ENCODE measurements around the gene STMP1. TPM values are rescaled to one million over a fixed set of nuclear protein-coding genes. Genes with fewer than 3 reads are reported as not detected.
A peak's percentile ranks its signal among the peaks of the same experiment; 100 is the strongest.

STMP1 gene
- total and polyA plus RNA-seq, 2 experiments from 2014 or later, result 23.0 to 78.4 TPM

DNA sequence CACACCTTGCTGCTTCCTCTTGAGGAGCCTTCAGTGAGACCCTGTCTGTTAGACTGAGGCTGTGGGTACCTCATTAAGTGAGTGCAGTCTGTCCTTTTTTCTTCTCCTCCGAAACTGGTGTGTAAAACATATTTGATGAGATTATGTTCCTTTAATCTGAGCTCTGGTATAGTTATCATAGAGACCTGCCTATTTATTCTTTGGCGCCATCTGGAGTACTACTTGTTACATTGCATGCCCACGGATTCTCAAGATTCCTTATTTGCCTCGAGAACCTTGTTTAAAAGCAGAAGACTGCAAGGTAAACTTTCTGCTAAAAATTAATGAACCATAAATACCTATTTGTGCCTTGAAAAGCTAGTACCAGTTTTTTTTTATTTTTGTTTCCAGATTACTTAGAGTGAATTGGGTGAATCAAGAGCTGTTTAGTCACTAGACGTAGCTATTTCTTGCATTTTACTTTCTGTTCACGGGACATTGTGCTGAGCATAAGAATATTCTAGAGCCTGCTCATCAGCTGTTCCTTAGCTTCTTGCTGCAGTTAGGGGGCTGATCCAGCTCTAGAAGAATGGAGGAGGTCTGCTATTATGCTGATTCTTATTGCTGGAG is 16.9 kb upstream of the STMP1 start:
- DNase-seq (ENCODE audit: low spot score), result peak; percentile 81
- Mint-ChIP-seq H3K36me3 (ENCODE audit: low read depth) (peaks cover 92% of the 10 kb centered on the region), H3K9me3 (no peaks in the 10 kb centered on the region; the same call in 2 of the 3 replicates), H3K4me3 (no peak overlapping the region), H3K27ac (no peak overlapping the region), H3K4me1 (no peaks in the 10 kb centered on the region; the same call in 2 of the 3 replicates), H3K27me3 (ENCODE audit: insufficient read depth, low read depth, poor library complexity) (no peaks in the 10 kb centered on the region)
- Histone ChIP-seq H3F3A (replicated peaks; ENCODE audit: low read depth) (peaks cover 5% of the 10 kb centered on the region; the same call in 1 of the 2 replicates), H3K36me3 (ENCODE audit: insufficient read depth) (peaks cover 50% of the 10 kb centered on the region), H2AFZ (no peak overlapping the region), H3K27me3 (ENCODE audit: insufficient read depth) (no peaks in the 10 kb centered on the region), H3K27ac (ENCODE audit: low read depth) (no peak overlapping the region; the same call in 1 of the 2 replicates), H4K20me1 (replicated peaks; ENCODE audit: insufficient read depth) (peaks cover 7% of the 10 kb centered on the region), H3K4me3 (no peak overlapping the region), H3K4me2 (no peak overlapping the region), H3K9me2 (ENCODE audit: insufficient read depth) (no peaks in the 10 kb centered on the region), H3K4me1 (ENCODE audit: insufficient read depth) (no peaks in the 10 kb centered on the region), H3K79me2 (replicated peaks; ENCODE audit: insufficient read depth) (no peaks in the 10 kb centered on the region)
- TF ChIP-seq EZH2 (IDR thresholded peaks at IDR 0.05; ENCODE audit: low read depth, unreplicated experiment) (no peak), NANOG (IDR thresholded peaks at IDR 0.05; ENCODE audit: borderline replicate concordance) (no peak), POLR2AphosphoS5 (IDR thresholded peaks at IDR 0.05; ENCODE audit: low read depth) (no peak), EZH2phosphoT487 (IDR thresholded peaks at IDR 0.05; ENCODE audit: unreplicated experiment) (peak; percentile 62), CREB1 (CRISPR knock-in tag; IDR thresholded peaks at IDR 0.05; ENCODE audit: low read depth) (no peak), ZNF331 (CRISPR knock-in tag; IDR thresholded peaks at IDR 0.05; ENCODE audit: low read depth) (no peak), JUNB (IDR thresholded peaks at IDR 0.05; ENCODE audit: unreplicated experiment) (no peak), STAT1 (IDR thresholded peaks at IDR 0.05; ENCODE audit: unreplicated experiment) (no peak)
- TF ChIP-seq, protein P1, sequence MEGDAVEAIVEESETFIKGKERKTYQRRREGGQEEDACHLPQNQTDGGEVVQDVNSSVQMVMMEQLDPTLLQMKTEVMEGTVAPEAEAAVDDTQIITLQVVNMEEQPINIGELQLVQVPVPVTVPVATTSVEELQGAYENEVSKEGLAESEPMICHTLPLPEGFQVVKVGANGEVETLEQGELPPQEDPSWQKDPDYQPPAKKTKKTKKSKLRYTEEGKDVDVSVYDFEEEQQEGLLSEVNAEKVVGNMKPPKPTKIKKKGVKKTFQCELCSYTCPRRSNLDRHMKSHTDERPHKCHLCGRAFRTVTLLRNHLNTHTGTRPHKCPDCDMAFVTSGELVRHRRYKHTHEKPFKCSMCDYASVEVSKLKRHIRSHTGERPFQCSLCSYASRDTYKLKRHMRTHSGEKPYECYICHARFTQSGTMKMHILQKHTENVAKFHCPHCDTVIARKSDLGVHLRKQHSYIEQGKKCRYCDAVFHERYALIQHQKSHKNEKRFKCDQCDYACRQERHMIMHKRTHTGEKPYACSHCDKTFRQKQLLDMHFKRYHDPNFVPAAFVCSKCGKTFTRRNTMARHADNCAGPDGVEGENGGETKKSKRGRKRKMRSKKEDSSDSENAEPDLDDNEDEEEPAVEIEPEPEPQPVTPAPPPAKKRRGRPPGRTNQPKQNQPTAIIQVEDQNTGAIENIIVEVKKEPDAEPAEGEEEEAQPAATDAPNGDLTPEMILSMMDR (conservative IDR thresholded peaks at IDR 0.05; ENCODE audit: low read depth in 2 of 2), result peak; percentile 61 to 71
- TF ChIP-seq, protein P2, sequence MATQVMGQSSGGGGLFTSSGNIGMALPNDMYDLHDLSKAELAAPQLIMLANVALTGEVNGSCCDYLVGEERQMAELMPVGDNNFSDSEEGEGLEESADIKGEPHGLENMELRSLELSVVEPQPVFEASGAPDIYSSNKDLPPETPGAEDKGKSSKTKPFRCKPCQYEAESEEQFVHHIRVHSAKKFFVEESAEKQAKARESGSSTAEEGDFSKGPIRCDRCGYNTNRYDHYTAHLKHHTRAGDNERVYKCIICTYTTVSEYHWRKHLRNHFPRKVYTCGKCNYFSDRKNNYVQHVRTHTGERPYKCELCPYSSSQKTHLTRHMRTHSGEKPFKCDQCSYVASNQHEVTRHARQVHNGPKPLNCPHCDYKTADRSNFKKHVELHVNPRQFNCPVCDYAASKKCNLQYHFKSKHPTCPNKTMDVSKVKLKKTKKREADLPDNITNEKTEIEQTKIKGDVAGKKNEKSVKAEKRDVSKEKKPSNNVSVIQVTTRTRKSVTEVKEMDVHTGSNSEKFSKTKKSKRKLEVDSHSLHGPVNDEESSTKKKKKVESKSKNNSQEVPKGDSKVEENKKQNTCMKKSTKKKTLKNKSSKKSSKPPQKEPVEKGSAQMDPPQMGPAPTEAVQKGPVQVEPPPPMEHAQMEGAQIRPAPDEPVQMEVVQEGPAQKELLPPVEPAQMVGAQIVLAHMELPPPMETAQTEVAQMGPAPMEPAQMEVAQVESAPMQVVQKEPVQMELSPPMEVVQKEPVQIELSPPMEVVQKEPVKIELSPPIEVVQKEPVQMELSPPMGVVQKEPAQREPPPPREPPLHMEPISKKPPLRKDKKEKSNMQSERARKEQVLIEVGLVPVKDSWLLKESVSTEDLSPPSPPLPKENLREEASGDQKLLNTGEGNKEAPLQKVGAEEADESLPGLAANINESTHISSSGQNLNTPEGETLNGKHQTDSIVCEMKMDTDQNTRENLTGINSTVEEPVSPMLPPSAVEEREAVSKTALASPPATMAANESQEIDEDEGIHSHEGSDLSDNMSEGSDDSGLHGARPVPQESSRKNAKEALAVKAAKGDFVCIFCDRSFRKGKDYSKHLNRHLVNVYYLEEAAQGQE (IDR thresholded peaks at IDR 0.05; ENCODE audit: unreplicated experiment), result no peak
- ATAC-seq, result peak; percentile 51
